NCI-H146 treated with DMSO at 0.1 percent for 48 hours (cell line): ENCODE data around the gene SLC15A1.
A peak's percentile ranks its signal among the peaks of the same experiment; 100 is the strongest.

Experiments used
- DNase-seq: peaks from one replicate; lab custom pipeline; 2025; ENCODE audit not compliant: unreplicated experiment; lab: John Stamatoyannopoulos, UW

SLC15A1 gene

GRCh38 chr13:98707281-98707999, 45.0 kb downstream of the SLC15A1 start:
- no peak for DNase-seq

- DNase-seq = no peak
These were observed 45.9 kb downstream of the SLC15A1 start for GRCh38 chr13:98706446-98707110.

GRCh38 chr13:98697791-98698190, 54.7 kb downstream of the SLC15A1 start:
- peak; percentile 90 for DNase-seq

- peak; percentile 13 for DNase-seq
These were observed 58.7 kb downstream of the SLC15A1 start for GRCh38 chr13:98693756-98694155.

- no peak for DNase-seq
These were observed 61.1 kb downstream of the SLC15A1 start for GRCh38 chr13:98691360-98691759.

GRCh38 chr13:98690348-98691022, 62.0 kb downstream of the SLC15A1 start:
- no peak for DNase-seq

GRCh38 chr13:98689347-98689968, 63.0 kb downstream of the SLC15A1 start:
- no peak for DNase-seq

- DNase-seq = no peak
These were observed 64.1 kb downstream of the SLC15A1 start for GRCh38 chr13:98688373-98688772.

- DNase-seq = no peak
These were observed 65.2 kb downstream of the SLC15A1 start for GRCh38 chr13:98687319-98687718.

GRCh38 chr13:98686270-98686669, 66.2 kb downstream of the SLC15A1 start:
- DNase-seq = no peak

- DNase-seq = no peak
These were observed 67.3 kb downstream of the SLC15A1 start for GRCh38 chr13:98685146-98685545.

GRCh38 chr13:98681049-98681448, 71.4 kb downstream of the SLC15A1 start:
- no peak for DNase-seq

GRCh38 chr13:98678741-98679140, 73.7 kb downstream of the SLC15A1 start:
- no peak for DNase-seq

- DNase-seq = no peak
These were observed 75.1 kb downstream of the SLC15A1 start for GRCh38 chr13:98677398-98677797.

GRCh38 chr13:98676239-98676638, 76.2 kb downstream of the SLC15A1 start:
- no peak for DNase-seq

GRCh38 chr13:98675837-98676236, 76.6 kb downstream of the SLC15A1 start:
- no peak for DNase-seq

GRCh38 chr13:98675066-98675465, 77.4 kb downstream of the SLC15A1 start:
- DNase-seq = no peak

GRCh38 chr13:98672947-98673613, 79.4 kb downstream of the SLC15A1 start:
- peak; percentile 85 for DNase-seq

GRCh38 chr13:98668155-98668554, 84.3 kb downstream of the SLC15A1 start:
- no peak for DNase-seq

GRCh38 chr13:98665638-98665995, 86.9 kb downstream of the SLC15A1 start:
- no peak for DNase-seq
